ENCODE results near the gene IFIT2. TPM values are rescaled to one million over a fixed set of nuclear protein-coding genes. Genes with fewer than 3 reads are reported as not detected.

The IFIT2 gene
- total RNA-seq, 6 experiments from 2014 or later, result 4.7 to 12.4 (median 9.8) TPM

- no peaks in the 10 kb centered on the region for H3K9me3 ChIP-seq
- intact Hi-C loops (cut with DNase I), result no loop called here
- DNase-seq (no peak), ATAC-seq (no peak)
- H3K27me3 ChIP-seq, result no peaks in the 10 kb centered on the region
- 76% methylated on average over 3 of the region's 3 CpGs for WGBS (ENCODE audit: insufficient coverage, low coverage, low lambda C conversion rate, missing lambda C conversion rate)
- no peak overlapping the region for H3K4me3 ChIP-seq
- H3K4me1 ChIP-seq, result peaks cover 0 to 26% (median 5%) of the 10 kb centered on the region in 4 donors
- H3K27ac ChIP-seq, result no peak overlapping the region
- TF ChIP-seq, protein P1, sequence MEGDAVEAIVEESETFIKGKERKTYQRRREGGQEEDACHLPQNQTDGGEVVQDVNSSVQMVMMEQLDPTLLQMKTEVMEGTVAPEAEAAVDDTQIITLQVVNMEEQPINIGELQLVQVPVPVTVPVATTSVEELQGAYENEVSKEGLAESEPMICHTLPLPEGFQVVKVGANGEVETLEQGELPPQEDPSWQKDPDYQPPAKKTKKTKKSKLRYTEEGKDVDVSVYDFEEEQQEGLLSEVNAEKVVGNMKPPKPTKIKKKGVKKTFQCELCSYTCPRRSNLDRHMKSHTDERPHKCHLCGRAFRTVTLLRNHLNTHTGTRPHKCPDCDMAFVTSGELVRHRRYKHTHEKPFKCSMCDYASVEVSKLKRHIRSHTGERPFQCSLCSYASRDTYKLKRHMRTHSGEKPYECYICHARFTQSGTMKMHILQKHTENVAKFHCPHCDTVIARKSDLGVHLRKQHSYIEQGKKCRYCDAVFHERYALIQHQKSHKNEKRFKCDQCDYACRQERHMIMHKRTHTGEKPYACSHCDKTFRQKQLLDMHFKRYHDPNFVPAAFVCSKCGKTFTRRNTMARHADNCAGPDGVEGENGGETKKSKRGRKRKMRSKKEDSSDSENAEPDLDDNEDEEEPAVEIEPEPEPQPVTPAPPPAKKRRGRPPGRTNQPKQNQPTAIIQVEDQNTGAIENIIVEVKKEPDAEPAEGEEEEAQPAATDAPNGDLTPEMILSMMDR (IDR thresholded peaks at IDR 0.05), result no peak
- no peak for TF ChIP-seq POLR2A (IDR thresholded peaks at IDR 0.05)
- H3K36me3 ChIP-seq, result peaks cover 0 to 25% (median 5%) of the 10 kb centered on the region in 4 donors
Observed at GRCh38 chr10:89338713-89339112, 36.9 kb downstream of the IFIT2 start.

- no peaks in the 10 kb centered on the region for H3K27me3 ChIP-seq
- TF ChIP-seq, protein P1 (IDR thresholded peaks at IDR 0.05), result no peak
- TF ChIP-seq POLR2A (IDR thresholded peaks at IDR 0.05), result no peak
- no peak overlapping the region for H3K27ac ChIP-seq
- peaks cover 0 to 14% (median 0%) of the 10 kb centered on the region in 4 donors for H3K4me1 ChIP-seq
- DNase-seq (no peak), ATAC-seq (no peak)
- 100% methylated on average over 1 of the region's 4 CpGs for WGBS (ENCODE audit: insufficient coverage, low coverage, low lambda C conversion rate, missing lambda C conversion rate)
- H3K36me3 ChIP-seq, result peaks cover 0 to 25% (median 5%) of the 10 kb centered on the region in 4 donors
- intact Hi-C loops (cut with DNase I), result no loop called here
- H3K4me3 ChIP-seq, result no peak overlapping the region
- no peaks in the 10 kb centered on the region for H3K9me3 ChIP-seq
Observed at GRCh38 chr10:89339875-89340274, 38.0 kb downstream of the IFIT2 start.

- TF ChIP-seq POLR2A (IDR thresholded peaks at IDR 0.05), result no peak
- TF ChIP-seq, protein P1 (IDR thresholded peaks at IDR 0.05), result no peak
- Histone ChIP-seq H3K4me1 (peaks cover 0 to 24% (median 7%) of the 10 kb centered on the region in 4 donors), H3K27me3 (no peaks in the 10 kb centered on the region), H3K36me3 (peaks cover 0 to 25% (median 5%) of the 10 kb centered on the region in 4 donors), H3K4me3 (no peak overlapping the region), H3K9me3 (no peaks in the 10 kb centered on the region), H3K27ac (no peak overlapping the region)
- 92% methylated on average over 3 of the region's 3 CpGs for WGBS (ENCODE audit: insufficient coverage, low coverage, low lambda C conversion rate, missing lambda C conversion rate)
- intact Hi-C loops (cut with DNase I), result no loop called here
- no peak for DNase-seq
- ATAC-seq, result no peak
Observed at GRCh38 chr10:89341649-89342048, 39.8 kb downstream of the IFIT2 start.

DNA sequence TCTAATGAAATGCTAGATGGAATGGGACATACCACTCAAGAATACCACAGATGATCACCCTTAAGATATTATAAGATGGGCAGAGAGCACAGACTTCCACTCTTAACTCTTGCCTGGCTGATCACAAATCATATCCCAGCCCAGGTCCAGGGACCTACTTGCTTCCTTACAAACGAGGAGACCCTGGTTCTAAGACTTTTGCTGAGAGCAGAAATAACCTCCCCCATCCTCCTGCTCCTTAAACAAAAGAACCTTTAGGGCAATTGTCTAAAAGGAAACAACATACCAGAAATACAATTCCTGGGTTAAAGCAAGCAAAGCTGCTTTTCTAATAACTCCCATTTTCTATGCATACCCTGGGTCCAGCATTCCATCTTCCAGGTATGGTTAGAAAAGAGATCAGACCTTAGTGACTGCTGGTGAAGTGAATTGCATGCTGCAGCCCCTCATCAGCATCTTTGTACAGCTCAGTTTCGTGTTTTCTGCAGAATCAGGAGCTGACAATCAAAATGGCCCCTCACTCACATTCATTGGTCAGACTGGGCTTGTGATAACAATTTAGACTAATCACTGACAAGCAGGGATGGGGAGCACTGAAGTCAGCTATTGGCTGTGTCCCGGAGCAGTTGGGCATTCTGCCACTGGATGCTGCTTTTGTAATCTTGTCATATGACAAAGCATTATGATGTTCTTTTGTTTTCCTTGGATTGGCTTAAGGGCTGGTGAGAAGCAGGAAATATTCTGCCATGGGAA is 40.5 kb downstream of the IFIT2 start:
- TF ChIP-seq, protein P1 (IDR thresholded peaks at IDR 0.05), result no peak
- no peak for TF ChIP-seq POLR2A (IDR thresholded peaks at IDR 0.05)
- Histone ChIP-seq H3K36me3 (peaks cover 0 to 24% (median 5%) of the 10 kb centered on the region in 4 donors), H3K9me3 (no peaks in the 10 kb centered on the region), H3K27me3 (no peaks in the 10 kb centered on the region), H3K27ac (no peak overlapping the region), H3K4me3 (no peak overlapping the region), H3K4me1 (peaks cover 0 to 31% (median 10%) of the 10 kb centered on the region in 4 donors)
- intact Hi-C loops (cut with DNase I), result no loop called here
- ATAC-seq, result peak in 3 of 4 donors; percentile 14 to 34 (median 32)
- peak in 1 of 3 donors; percentile 66 for DNase-seq
- WGBS (ENCODE audit: insufficient coverage, low coverage, low lambda C conversion rate, missing lambda C conversion rate), result 38% methylated on average over 2 of the region's 3 CpGs

Data from right lobe of liver (tissue), 6 donors.